BE2C (cell line): ENCODE measurements around the gene NEBL.

Source experiments
- DNase-seq: peaks from one replicate; pipeline ENCODE4 v3.0.0-alpha.2; 2020
- H3K27me3 ChIP-seq: fragments of 250-450 bp; sonication (Bioruptor Pico); 2 replicates; pipeline ENCODE4 v1.5.1; 2020; ENCODE audit warnings: mild to moderate bottlenecking
- H3K36me3 ChIP-seq: fragments of 250-450 bp; sonication (Bioruptor Pico); 2 replicates; pipeline ENCODE4 v1.5.1; 2020; ENCODE audit warnings: mild to moderate bottlenecking
- H3K4me1 ChIP-seq: fragments of 250-450 bp; sonication (Bioruptor Pico); 2 replicates; pipeline ENCODE4 v1.5.1; 2020
- H3K4me3 ChIP-seq: 2 replicates; pipeline ENCODE4 v1.5.1; 2011; ENCODE audit warnings: low read depth, low read length
- H3K9me3 ChIP-seq: fragments of 250-450 bp; sonication (Bioruptor Pico); 2 replicates; pipeline ENCODE4 v1.5.1; 2020
- CTCF ChIP-seq: IDR thresholded peaks from 2 replicates; pipeline ENCODE4 v1.5.1; 2012; ENCODE audit warnings: mild to moderate bottlenecking, low read depth, low read length

The NEBL gene

GRCh38 chr10:20935931-20936330, 38.8 kb upstream of the NEBL start:
- TF ChIP-seq CTCF = no peak
- no peaks in the 10 kb centered on the region for H3K4me1 ChIP-seq
- no peaks in the 10 kb centered on the region for H3K9me3 ChIP-seq
- no peaks in the 10 kb centered on the region for H3K36me3 ChIP-seq
- H3K27me3 ChIP-seq = no peaks in the 10 kb centered on the region
- no peak for DNase-seq
- no peak overlapping the region for H3K4me3 ChIP-seq

- Histone ChIP-seq H3K4me1 (no peaks in the 10 kb centered on the region), H3K27me3 (no peaks in the 10 kb centered on the region), H3K9me3 (no peaks in the 10 kb centered on the region), H3K4me3 (no peak overlapping the region), H3K36me3 (no peaks in the 10 kb centered on the region)
- no peak for DNase-seq
- TF ChIP-seq CTCF = no peak
Observed at GRCh38 chr10:20935301-20935700, 38.2 kb upstream of the NEBL start.

- H3K9me3 ChIP-seq = no peaks in the 10 kb centered on the region
- TF ChIP-seq CTCF = no peak
- no peaks in the 10 kb centered on the region for H3K4me1 ChIP-seq
- H3K27me3 ChIP-seq = no peaks in the 10 kb centered on the region
- H3K36me3 ChIP-seq = no peaks in the 10 kb centered on the region
- H3K4me3 ChIP-seq = no peak overlapping the region
- DNase-seq = no peak
Observed at GRCh38 chr10:20933705-20934104, 36.6 kb upstream of the NEBL start.

- H3K36me3 ChIP-seq = no peaks in the 10 kb centered on the region
- no peaks in the 10 kb centered on the region for H3K9me3 ChIP-seq
- no peaks in the 10 kb centered on the region for H3K27me3 ChIP-seq
- no peaks in the 10 kb centered on the region for H3K4me1 ChIP-seq
- no peak for TF ChIP-seq CTCF
- no peak for DNase-seq
- no peak overlapping the region for H3K4me3 ChIP-seq
Observed at GRCh38 chr10:20932606-20933126, 35.6 kb upstream of the NEBL start.

- H3K9me3 ChIP-seq = no peaks in the 10 kb centered on the region
- no peak overlapping the region for H3K4me3 ChIP-seq
- H3K36me3 ChIP-seq = no peaks in the 10 kb centered on the region
- no peak for TF ChIP-seq CTCF
- no peaks in the 10 kb centered on the region for H3K27me3 ChIP-seq
- DNase-seq = no peak
- no peaks in the 10 kb centered on the region for H3K4me1 ChIP-seq
Observed at GRCh38 chr10:20931156-20931795, 34.2 kb upstream of the NEBL start.

GRCh38 chr10:20927456-20927855, 30.3 kb upstream of the NEBL start:
- no peaks in the 10 kb centered on the region for H3K36me3 ChIP-seq
- no peak for DNase-seq
- H3K4me1 ChIP-seq = no peaks in the 10 kb centered on the region
- no peak overlapping the region for H3K4me3 ChIP-seq
- H3K27me3 ChIP-seq = no peaks in the 10 kb centered on the region
- H3K9me3 ChIP-seq = no peaks in the 10 kb centered on the region
- no peak for TF ChIP-seq CTCF
